Stimulated activated CD4-positive, alpha-beta T cell treated with anti-CD3 and anti-CD28 coated beads, Interleukin-12 subunit alpha, Interleukin-12 subunit beta, amount 100 ng/mL, for 24 hours (primary cell): ENCODE results near the gene GRK7.
"Not testable (repeated sequence)": the region's sequence is repeated elsewhere in the genome, so short reads cannot be mapped to it uniquely, and the experiment has no call there.

Experiments used
- DNase-seq, 2 experiments: peaks; one replicate each; pipeline ENCODE4 v3.0.0-alpha.2; 2020; ENCODE audit warnings: low read depth in 2 of 2

The GRK7 gene

GRCh38 chr3:141795741-141796080 lies 32.5 kb downstream of the GRK7 start:
- DNase-seq, result no peak

- DNase-seq, result peak; percentile 55 to 65
These were observed 33.1 kb downstream of the GRK7 start for GRCh38 chr3:141796081-141796888.

GRCh38 chr3:141796889-141797781 lies 33.9 kb downstream of the GRK7 start:
- peak; percentile 16 to 17 for DNase-seq

GRCh38 chr3:141797819-141798447 lies 34.7 kb downstream of the GRK7 start:
- no peak for DNase-seq

- no peak for DNase-seq
These were observed 35.2 kb downstream of the GRK7 start for GRCh38 chr3:141798448-141798845.

GRCh38 chr3:141802316-141803077 lies 39.3 kb downstream of the GRK7 start:
- DNase-seq, result no peak

- not testable (repeated sequence) for DNase-seq
These were observed 40.3 kb downstream of the GRK7 start for GRCh38 chr3:141803538-141803937.

GRCh38 chr3:141804447-141804777 lies 41.2 kb downstream of the GRK7 start:
- DNase-seq, result no peak

- no peak for DNase-seq
These were observed 41.8 kb downstream of the GRK7 start for GRCh38 chr3:141804778-141805639.

- no peak for DNase-seq
These were observed 44.2 kb downstream of the GRK7 start for GRCh38 chr3:141807277-141808033.

- no peak for DNase-seq
These were observed 45.4 kb downstream of the GRK7 start for GRCh38 chr3:141808586-141808985.

GRCh38 chr3:141810161-141810560 lies 47.0 kb downstream of the GRK7 start:
- DNase-seq, result no peak

GRCh38 chr3:141811348-141811747 lies 48.1 kb downstream of the GRK7 start:
- no peak for DNase-seq

GRCh38 chr3:141812084-141812483 lies 48.9 kb downstream of the GRK7 start:
- no peak for DNase-seq

GRCh38 chr3:141812586-141812985 lies 49.4 kb downstream of the GRK7 start:
- no peak for DNase-seq
